Measurements from ENCODE around the gene CIBAR2.
"Not testable (repeated sequence)": the region's sequence is repeated elsewhere in the genome, so short reads cannot be mapped to it uniquely, and the experiment has no call there.

The CIBAR2 gene

DNA sequence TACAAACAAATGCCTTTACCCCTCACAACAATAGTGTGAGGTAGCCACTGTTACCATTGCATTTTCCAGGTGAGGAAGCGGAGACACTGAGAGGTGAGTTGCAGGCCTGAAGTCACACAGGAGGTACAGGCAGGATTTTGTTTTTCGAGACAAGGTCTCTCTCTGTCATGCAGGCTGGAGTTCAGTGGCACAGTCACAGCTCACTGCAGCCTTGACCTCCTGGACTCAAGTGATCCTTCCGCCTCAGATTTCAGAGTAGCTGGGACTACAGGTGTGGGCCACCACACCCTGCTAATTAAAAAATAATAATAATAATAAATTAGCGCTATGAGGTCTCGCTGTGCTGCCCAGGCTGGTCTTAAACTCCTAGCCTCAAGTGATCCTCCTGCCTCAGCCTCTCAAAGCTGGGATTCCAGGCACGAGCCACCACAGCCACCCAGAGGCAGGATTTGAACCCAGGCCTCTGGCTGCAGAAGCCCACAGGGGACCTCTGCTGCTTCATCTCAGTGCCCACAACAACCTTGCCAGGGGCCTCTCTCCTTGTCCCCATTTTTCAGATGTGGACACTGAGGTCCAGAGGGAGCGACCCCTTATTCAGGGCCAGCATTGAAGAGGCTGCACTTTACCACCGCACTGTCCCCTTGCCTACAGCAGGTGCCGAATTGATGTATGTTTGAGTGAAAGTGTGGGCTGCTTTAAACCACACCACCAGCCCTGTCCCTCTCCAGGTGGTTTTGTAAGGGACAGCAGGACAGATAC is 16.0 kb upstream of the CIBAR2 start:
- no peak for DNase-seq (ENCODE audit: low read depth in 2 of 2)

DNA sequence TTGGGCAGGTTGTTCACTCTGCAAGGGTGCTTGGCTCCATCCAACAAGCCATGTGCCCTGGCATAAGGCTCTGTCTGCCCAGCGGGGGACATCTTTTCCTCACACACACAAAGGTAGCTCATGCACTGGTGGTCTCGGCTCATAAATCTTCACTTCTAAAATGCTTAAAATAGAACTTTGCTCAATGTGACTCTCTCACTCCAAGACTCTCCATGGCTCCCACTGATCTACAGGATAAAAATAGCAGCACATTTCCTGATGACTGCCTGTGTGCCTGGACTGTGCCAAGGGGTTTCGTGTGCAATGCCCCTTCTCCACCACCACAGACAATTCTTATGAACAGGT is 15.1 kb upstream of the CIBAR2 start:
- DNase-seq (ENCODE audit: low read depth in 2 of 2), result no peak

DNA sequence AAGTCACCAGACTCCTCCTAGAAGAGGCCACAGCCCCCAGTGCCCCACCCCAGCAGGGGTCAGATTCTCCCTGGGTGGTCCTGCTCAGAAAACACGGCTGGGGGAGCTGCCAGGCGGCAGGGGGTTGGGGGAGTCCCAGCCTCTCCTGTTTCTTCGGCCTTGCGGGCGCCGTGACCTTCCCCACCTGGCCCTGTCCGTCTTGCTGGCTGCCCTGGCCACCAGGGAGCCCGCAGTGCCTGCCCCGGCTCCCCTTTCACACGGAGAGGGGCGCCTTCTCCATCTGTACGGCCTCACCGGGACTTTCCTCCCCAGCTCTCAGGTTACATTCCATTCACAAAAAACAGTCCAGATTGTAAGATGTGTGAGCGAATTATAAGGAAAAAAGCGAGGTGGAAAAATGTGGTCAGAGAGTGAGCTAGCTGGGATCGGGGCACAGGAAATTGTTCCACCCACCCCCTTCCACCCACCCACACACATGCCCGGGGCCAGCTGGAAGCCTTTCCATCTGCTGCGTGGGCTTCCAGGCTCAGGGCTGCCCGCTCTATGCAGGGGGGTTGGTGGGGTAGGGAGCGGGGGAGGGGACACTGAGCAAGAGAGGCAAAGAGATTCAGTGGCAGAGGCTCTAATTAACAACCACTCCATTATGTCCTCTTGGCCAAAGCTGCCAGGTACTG is 14.6 kb upstream of the CIBAR2 start:
- DNase-seq (ENCODE audit: low read depth in 2 of 2), result peak in 1 of 2 donors; percentile 15

DNA sequence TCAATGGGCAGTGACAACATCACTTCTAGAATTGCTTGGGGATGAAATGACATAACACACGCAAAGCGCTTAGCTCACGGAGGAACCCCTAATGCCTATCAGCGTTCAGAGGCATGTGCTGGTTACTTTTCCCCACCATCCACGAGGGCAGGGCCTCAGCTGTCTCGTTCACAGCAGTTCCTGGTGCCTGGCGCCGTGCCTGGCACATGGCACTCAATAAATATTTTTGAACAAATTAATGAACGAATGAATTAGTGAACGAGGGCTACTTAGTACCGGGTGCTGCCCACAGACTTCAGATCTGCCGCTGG is 14.1 kb upstream of the CIBAR2 start:
- no peak for DNase-seq (ENCODE audit: low read depth in 2 of 2)

DNA sequence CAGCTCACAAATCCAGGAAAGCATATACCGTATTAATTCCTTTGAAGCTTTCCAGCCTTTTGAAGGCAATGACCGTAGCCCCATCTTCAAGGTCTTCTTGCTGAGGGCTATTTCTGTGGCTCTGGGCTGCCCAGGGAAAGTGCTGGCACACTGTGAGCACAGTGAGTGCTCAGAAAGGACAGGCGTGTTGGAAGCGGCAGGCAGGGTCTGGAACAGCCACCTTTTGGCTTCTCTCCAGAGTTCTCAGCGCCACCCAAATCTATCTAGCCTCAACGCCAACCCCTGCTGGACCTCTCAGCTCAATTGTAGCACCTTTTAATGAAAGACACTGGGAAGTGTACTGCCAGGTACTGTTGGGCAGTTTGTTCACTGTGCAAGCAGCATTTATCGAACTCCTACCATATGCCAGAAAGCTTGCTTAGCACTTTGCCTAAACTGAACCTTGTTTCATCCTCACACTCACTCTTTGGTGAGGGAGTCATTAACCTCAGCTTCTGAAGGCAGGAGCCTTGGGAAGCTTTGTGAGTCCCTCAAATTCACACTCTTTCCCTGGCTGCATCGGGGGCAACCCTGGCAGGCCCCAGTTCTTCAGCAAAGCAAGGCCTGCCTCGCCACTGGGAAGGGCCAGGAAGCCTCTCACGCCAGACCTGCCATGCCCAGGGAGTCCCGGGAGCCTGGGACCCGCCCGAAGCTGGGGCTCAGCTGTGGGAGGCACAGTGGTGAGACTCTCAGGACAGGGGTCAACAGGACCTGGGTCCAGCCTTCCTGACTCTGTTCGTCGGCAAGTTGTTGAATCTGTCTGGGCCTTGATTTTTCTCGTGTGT is 13.5 kb upstream of the CIBAR2 start:
- DNase-seq (ENCODE audit: low read depth in 2 of 2), result no peak

DNA sequence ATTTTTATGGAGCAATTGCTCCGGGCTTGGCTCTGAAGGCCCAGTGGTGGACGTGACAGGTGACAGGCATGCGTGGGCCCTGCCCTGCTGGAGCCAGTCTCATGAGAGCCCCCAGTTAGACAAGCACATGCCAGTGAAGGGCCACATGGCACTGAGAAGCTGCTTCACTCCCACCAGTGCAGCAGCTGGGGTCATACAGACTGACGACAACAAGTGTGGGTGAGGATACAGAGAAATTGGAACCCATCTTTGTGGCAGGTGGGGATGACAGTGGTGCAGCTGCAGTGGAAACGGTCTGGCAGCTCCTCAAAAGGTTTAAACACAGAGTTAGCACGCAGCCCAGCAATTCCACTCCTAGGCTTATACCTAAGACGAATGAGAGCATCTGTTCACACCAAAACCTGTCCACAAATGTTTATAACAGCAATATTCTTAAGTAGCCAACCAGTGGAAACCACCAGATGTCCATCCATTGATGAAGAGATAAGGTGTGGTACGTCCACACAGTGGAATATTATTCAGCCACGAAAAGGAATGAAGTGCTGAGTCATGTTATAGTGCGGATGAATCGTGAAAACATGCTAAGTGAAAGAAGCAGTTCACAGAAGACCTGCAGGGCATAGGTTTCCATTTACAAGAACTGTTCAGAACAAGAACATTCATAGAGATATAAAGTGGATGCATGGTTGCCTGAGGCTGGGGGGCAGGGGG is 12.5 kb upstream of the CIBAR2 start:
- DNase-seq (ENCODE audit: low read depth in 2 of 2), result no peak

DNA sequence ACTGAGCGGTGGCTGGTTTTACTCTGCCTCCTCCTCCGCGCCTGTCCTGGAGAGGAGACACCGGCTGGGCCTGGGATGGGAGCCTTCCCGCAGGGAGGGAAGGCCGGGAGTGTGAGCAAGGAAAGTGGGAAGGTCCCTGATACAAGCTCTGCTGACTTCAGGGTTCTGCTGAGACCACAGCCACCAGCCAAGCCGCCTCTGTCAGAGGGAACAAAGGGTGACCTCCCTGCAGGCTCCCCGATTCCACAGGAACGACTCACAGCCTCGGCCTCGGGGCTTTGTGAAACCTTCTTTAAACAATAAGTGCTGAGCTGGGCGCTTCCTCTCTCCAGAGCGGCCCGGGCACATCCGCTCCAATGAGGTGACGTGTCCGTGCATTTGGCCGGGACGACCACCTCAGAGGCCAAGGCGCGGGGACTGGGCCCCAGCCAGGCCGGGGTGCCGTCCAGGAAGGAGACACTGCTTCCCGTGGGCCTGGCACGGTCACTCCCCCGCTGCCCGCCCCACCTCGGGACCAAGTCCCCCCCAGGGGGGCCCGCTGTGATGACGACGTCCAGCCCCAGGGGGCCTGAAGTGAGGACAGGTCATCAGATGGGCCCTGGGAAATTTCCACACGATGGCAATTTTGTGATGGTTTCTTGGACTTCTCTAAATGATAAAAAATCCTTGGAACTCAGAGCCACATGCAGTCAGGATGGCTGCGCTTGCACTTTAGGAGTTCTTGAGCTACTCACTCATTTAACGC is 11.8 kb upstream of the CIBAR2 start:
- no peak for DNase-seq (ENCODE audit: low read depth in 2 of 2)

DNA sequence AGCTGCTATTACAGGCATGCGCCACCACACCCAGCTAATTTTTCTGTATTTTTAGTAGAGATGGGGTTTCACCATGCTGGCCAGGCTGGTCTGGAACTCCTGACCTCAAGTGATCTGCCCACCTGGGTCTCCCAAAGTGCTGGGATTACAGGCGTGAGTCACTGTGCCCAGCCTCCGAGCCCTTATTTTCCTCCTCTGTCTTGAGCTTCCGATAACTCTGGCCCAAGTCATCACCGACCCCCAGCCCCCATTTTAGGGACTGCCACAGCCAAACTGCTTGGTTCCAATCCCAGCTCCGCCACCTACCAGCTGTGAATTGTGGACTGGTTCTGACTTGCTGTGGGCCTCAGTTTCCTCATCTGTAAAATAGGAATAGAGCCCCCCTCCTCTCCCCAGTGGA is 11.2 kb upstream of the CIBAR2 start:
- not testable (repeated sequence) for DNase-seq (ENCODE audit: low read depth in 2 of 2)

DNA sequence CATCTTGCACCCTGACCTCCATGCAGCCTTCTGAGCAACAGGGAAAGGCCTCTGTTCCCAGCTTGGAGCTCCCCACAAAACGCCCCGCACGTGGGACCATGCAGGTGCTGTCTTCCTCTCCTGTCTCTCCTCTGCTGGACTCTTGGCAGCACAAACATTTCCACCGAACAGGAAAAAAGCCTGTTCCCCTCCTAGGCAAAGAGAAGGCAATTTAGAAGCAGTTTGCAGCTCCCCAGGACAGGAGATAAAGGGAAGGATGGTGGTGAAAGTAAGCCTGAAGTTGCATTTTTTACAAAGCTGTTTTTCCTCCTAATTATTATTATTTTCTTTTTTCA is 7.7 kb upstream of the CIBAR2 start:
- DNase-seq (ENCODE audit: low read depth in 2 of 2), result no peak

DNA sequence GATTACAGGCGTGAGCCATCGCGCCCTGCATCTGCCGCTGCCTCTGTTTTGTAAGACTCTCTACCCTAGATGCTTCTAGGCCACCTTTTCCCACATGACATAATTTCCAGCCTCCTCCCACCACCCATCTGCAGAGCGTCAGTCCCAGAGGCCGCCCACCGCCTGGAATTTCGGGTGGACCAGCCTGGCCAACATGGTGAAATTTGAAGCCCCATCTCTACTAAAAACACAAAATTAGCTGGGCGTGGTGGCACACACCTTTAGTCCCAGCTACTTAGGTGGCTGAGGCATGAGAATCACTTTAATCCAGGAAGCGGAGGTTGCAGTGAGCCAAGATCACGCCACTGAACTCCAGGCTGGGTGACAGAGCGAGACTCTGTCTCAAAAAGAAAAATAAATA is 5.1 kb upstream of the CIBAR2 start:
- no peak for DNase-seq (ENCODE audit: low read depth in 2 of 2)

DNA sequence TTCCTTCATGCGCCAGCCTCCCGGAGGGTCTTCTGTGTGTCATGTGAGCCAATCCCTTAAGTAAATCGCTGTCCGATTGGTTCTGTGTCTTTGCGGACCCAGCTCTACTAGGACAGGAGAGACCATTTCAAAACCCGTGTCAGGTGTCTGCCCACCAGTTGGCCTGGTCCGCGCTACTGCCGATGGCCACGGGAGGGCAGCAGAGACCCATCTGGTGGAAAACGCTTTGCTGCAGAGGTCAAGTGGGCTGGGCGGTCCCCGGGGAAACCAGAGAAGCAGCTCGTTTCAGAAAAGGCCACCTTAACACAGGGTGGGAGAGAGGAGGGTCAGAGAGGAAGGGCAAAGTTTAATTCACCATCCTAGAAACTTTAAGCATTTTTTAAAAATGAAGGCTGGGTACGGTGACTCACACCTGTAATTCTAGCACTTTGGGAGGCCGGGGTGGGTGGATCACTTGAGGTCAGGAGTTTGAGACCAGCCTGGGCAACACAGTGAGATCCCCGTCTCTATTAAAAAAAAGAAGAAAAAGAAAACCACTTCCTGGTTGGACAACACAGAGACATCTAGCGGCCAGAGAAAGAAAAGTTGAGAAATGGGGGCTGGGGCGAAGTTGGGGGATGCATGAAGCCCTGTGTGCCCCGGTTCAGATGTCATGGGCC is 2.8 kb upstream of the CIBAR2 start:
- DNase-seq (ENCODE audit: low read depth in 2 of 2), result peak; percentile 83 to 90

DNA sequence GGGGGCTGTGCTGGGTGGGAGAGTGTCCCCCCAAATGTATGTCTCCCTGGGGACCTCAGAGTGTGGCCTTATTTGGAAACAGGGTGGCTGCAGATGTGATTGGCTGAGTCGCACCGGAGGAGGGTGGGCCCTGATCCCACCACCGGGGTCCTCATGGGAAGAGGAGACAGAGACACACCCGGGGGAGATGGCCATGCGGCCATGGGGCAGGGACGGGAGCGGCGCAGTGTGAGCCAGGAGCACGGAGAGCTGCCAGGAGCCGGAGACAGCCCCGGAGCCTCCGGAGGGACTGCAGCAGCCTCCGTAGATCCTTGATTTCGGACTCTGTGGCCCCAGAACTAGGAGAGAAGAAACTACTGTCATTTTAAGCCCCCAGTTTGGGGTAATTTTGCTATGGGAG is 1.6 kb upstream of the CIBAR2 start:
- no peak for DNase-seq (ENCODE audit: low read depth in 2 of 2)

DNA sequence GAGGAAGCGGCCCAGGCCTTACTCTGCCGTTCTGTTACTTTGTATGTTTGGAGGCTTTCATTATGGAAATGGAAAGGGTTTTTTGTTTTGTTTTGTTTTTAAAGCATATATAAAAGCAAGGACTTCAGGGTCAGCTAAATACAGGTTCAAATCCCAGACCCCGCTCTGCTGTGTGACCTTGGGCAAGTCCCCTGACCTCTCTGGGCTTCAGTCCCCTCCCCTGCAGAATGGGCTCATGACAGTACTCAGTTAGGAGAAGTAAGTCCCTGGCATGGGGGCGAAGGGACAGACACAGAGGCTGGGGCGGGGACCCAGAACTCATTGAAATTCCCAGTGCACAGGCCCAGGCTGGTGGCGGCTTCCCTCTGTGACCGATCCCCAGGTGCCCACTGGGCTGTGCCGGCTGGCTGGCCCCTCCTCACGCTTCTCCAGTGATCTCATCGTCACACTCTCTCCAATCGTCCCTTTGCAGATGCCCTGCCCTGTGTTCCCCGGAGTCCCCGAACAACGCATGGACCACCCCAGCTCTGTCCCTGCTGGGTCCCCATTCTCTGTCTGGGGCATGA is 979 bp upstream of the CIBAR2 start:
- no peak for DNase-seq (ENCODE audit: low read depth in 2 of 2)

DNA sequence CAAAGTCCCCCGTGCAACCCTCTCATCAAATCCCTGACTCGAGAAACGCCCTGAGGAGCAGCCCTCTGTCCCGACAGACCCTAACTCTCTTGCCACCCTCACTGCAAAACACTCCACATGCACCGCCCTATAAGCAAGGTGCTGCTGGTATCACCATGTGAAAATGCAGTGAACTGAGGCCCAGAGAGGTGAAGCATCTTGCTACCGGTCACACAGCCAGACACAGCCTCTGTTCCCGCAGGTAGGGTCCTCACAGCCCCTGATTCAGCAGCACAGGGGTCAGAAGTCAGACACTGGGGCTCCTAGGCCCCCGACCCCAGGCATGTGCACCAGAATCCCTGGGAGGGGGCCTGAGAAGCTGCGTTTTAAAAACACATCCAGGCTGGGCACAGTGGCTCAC is 1.1 kb downstream of the CIBAR2 start:
- DNase-seq (ENCODE audit: low read depth in 2 of 2), result no peak

DNA sequence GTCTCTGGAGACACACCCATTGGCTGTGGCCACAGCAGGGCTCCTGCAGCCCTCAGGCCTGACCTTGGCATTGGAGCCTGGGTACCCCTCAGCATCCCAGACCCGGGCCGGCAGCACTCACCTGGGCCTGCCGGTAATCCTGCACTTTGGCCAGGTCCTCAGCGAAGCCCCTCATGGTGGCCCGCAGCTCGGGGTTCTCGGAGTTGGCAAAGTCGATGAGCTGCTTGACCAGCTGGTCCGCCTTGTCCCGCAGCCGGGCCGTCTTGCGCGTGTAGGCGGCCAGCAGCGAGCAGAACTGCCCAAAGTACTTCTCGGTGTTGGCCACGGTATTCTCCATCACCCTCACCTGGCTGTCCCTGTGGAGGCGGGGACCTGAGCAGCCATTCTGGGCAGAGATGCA is 2.2 kb downstream of the CIBAR2 start:
- no peak for DNase-seq (ENCODE audit: low read depth in 2 of 2)

DNA sequence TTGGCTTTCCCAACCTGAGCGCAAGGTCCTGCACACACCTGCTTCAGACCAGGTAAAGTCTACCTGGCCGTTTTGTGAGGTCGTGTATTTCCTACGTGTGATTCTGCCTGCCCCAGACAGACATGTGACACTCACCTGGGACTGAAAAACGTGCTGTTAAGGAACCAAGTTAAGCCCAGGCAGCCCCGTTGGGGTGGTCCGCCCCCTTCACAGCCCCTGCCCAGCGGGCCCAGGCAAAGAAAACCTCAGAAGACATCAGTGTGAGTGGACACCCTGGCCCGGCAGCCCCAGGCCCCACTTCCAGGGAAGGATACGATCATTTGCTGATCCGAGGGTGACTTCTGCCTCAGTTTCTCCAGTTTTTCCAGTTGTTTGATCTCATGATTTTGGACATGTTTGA is 4.7 kb downstream of the CIBAR2 start:
- no peak for DNase-seq (ENCODE audit: low read depth in 2 of 2)

DNA sequence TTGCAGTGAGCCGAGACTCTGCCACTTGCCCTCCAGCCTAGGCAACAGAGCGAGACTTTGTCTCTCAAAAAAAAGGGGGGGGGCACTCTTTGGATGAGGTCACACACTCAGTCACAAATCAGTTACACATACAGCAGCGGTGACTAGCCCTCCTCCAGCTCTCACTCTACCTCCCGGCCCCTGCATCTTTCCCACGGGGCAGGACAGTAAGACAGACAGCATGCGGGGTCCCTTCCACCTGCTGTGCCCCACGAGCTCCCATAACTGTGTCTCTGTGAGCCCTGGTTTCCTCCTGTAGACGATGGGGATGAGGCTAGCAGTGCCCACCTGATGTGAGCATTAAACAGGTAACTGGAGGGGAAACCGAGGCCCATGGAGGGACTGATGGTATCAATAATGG is 5.2 kb downstream of the CIBAR2 start:
- DNase-seq (ENCODE audit: low read depth in 2 of 2), result no peak

DNA sequence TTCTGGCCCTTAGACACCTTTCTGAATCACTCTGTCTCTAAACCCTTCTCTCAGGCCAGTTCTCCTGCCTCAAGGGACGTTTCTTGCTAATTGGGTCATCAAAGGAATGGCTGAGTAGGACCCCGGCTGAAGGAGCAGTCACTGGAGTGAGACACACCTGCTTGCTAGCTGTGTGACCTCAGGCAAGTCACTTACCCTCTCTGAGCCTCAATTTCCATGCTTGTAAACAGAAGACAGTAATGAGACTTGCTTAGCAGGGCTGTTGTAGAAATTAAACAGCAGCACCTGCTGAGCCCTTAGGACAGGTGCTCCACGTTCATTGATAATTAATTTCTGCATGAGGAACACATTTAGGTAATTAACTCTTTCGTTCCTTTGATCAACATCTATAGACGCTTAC is 6.8 kb downstream of the CIBAR2 start:
- no peak for DNase-seq (ENCODE audit: low read depth in 2 of 2)

DNA sequence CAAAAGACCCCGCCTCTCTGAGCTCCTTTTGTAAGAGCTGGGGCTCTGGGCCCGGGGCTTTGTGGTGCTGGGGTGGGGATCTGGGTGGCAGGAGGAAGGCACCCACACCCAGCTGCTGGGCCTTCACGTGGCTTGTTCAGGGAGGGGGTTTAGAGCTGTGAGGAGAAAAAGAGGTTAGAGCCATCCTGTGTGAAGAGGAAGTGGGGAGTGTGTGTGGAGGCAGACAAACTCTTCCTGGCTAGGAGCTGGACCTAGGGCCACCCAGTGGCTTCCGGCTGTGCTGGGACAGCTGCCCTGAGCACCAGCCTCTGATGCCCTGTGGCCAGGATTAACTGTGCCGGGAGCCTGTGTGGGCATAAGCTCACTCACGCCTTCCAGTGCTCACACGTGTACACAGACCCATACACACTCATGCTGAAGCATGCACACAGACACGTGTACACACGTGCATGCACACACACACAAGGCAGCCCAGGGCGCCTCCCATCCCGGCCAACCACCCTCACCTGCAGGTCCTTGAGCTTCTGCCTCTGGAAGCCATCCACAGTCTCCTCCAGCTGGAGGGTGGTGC is 7.4 kb downstream of the CIBAR2 start:
- DNase-seq (ENCODE audit: low read depth in 2 of 2), result no peak

DNA sequence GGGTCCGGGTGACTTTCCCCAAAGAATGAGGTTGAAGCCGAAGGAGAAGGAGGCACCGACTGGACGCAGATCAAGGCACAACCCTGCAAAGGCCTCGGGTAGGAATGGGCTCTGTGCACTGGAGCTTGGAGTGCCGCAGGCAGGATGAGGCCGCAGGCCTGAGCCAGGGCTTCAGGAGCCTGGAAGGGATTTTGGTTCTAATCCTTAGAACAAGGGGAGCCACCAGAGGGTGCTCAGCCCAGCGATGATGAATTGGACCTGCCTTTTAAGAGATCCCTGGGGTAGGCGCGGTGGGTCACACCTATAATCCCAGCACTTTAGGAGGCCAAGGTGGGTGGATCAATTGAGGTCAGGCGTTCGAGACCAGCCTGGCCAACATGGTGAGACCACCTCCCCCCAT is 8.1 kb downstream of the CIBAR2 start:
- DNase-seq (ENCODE audit: low read depth in 2 of 2), result no peak

Data from stimulated activated CD4-positive, alpha-beta T cell treated with anti-CD3 and anti-CD28 coated beads, Interleukin-4, amount 100 ng/mL, for 48 hours (primary cell).